ENCODE results near the gene HDAC8.

GRCh38 chrX:72295745-72296144 lies 276.9 kb downstream of the HDAC8 start:
- TF ChIP-seq, protein P1, sequence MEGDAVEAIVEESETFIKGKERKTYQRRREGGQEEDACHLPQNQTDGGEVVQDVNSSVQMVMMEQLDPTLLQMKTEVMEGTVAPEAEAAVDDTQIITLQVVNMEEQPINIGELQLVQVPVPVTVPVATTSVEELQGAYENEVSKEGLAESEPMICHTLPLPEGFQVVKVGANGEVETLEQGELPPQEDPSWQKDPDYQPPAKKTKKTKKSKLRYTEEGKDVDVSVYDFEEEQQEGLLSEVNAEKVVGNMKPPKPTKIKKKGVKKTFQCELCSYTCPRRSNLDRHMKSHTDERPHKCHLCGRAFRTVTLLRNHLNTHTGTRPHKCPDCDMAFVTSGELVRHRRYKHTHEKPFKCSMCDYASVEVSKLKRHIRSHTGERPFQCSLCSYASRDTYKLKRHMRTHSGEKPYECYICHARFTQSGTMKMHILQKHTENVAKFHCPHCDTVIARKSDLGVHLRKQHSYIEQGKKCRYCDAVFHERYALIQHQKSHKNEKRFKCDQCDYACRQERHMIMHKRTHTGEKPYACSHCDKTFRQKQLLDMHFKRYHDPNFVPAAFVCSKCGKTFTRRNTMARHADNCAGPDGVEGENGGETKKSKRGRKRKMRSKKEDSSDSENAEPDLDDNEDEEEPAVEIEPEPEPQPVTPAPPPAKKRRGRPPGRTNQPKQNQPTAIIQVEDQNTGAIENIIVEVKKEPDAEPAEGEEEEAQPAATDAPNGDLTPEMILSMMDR (IDR thresholded peaks at IDR 0.05), result no peak
- TF ChIP-seq POLR2A (IDR thresholded peaks at IDR 0.05), result no peak
- no peak for TF ChIP-seq EP300 (IDR thresholded peaks at IDR 0.05)

All from ovary (tissue), 3 donors.